ENCODE data around the gene ZNF516.

Gene ZNF516

GRCh38 chr18:76396792-76397191 is 98.2 kb downstream of the ZNF516 start (continued):
- TF ChIP-seq PRDM10 (tag by site-specific recombination; IDR thresholded peaks at IDR 0.05) = no peak

DNA sequence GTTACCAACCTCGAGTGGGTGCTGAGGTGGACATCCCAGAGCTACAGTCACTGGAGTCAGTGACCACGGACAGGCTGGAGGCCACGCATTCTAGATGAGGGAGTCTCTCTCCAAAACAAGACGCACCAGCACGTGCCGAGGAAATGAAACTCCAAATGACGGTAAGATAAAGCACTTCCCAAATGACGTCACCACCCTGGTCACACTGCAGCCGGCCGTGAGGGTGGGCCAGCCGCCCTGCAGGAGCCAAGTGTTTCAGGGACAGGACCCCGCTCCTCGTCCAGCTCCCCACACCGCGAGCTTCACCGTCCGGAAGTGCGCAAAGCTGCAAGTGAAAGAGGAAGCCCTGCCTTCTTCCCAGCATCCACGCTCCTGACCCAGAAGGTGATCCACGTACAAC is 99.4 kb downstream of the ZNF516 start:
- Histone ChIP-seq H3K4me3 (ENCODE audit: low read depth, low read length) (no peak overlapping the region), H3K36me3 (ENCODE audit: control insufficient read depth in 2 of 2, insufficient read depth in 1 of 2, low read length in 2 of 2) (no peaks in the 10 kb centered on the region), H3K27ac (ENCODE audit: extremely low read depth, low read depth, low read length) (no peak overlapping the region), H3K4me1 (ENCODE audit: control insufficient read depth, insufficient read depth, low read length) (peaks cover 4% of the 10 kb centered on the region; the same call in 1 of the 2 replicates), H3K9me3 (ENCODE audit: control insufficient read depth, insufficient read depth, low read depth, low read length) (no peaks in the 10 kb centered on the region)
- ChIA-PET CTCF (no interaction called here), POLR2A (no interaction called here)
- TF ChIP-seq ZNF629 (tag by site-specific recombination; IDR thresholded peaks at IDR 0.05) (no peak), ZSCAN23 (tag by site-specific recombination; IDR thresholded peaks at IDR 0.05) (no peak), ZNF391 (tag by site-specific recombination; IDR thresholded peaks at IDR 0.05; ENCODE audit: borderline replicate concordance, low read depth) (no peak), ZNF274 (IDR thresholded peaks at IDR 0.05; ENCODE audit: low read length) (no peak), ZNF274 (tag by site-specific recombination; IDR thresholded peaks at IDR 0.05; ENCODE audit: borderline replicate concordance) (no peak), ZNF544 (tag by site-specific recombination; IDR thresholded peaks at IDR 0.05) (no peak), ZNF16 (tag by site-specific recombination; IDR thresholded peaks at IDR 0.05; ENCODE audit: low read depth) (no peak), ZNF548 (tag by site-specific recombination; IDR thresholded peaks at IDR 0.05) (no peak), ZNF146 (tag by site-specific recombination; IDR thresholded peaks at IDR 0.05) (no peak), GLIS2 (tag by site-specific recombination; IDR thresholded peaks at IDR 0.05) (no peak)
- TF ChIP-seq, protein P1, sequence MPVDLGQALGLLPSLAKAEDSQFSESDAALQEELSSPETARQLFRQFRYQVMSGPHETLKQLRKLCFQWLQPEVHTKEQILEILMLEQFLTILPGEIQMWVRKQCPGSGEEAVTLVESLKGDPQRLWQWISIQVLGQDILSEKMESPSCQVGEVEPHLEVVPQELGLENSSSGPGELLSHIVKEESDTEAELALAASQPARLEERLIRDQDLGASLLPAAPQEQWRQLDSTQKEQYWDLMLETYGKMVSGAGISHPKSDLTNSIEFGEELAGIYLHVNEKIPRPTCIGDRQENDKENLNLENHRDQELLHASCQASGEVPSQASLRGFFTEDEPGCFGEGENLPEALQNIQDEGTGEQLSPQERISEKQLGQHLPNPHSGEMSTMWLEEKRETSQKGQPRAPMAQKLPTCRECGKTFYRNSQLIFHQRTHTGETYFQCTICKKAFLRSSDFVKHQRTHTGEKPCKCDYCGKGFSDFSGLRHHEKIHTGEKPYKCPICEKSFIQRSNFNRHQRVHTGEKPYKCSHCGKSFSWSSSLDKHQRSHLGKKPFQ (tag by site-specific recombination; IDR thresholded peaks at IDR 0.05) = no peak

- H3K4me1 ChIP-seq (ENCODE audit: control insufficient read depth, insufficient read depth, low read length) = peaks cover 4% of the 10 kb centered on the region; the same call in 1 of the 2 replicates
- ChIA-PET CTCF (no interaction called here), POLR2A (no interaction called here)
- H3K4me3 ChIP-seq (ENCODE audit: low read depth, low read length) = no peak overlapping the region
- no peak for TF ChIP-seq ZNF175 (tag by site-specific recombination; IDR thresholded peaks at IDR 0.05)
- TF ChIP-seq ZNF292 (tag by site-specific recombination; IDR thresholded peaks at IDR 0.05; ENCODE audit: borderline replicate concordance, low read depth) = no peak
- TF ChIP-seq ZNF112 (tag by site-specific recombination; IDR thresholded peaks at IDR 0.05) = no peak
- no peak for TF ChIP-seq ZNF366 (tag by site-specific recombination; conservative IDR thresholded peaks at IDR 0.05)
- TF ChIP-seq, protein P2, sequence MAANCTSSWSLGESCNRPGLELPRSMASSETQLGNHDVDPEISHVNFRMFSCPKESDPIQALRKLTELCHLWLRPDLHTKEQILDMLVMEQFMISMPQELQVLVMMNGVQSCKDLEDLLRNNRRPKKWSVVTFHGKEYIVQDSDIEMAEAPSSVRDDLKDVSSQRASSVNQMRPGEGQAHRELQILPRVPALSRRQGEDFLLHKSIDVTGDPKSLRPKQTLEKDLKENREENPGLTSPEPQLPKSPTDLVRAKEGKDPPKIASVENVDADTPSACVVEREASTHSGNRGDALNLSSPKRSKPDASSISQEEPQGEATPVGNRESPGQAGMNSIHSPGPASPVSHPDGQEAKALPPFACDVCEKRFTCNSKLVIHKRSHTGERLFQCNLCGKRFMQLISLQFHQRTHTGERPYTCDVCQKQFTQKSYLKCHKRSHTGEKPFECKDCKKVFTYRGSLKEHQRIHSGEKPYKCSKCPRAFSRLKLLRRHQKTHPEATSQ (tag by site-specific recombination; IDR thresholded peaks at IDR 0.05) = no peak
- TF ChIP-seq ZNF341 (tag by site-specific recombination; IDR thresholded peaks at IDR 0.05; ENCODE audit: low read depth) = no peak
- no peak for TF ChIP-seq PBX3 (CRISPR knock-in tag; IDR thresholded peaks at IDR 0.05)
- H3K9me3 ChIP-seq (ENCODE audit: control insufficient read depth, insufficient read depth, low read depth, low read length) = no peaks in the 10 kb centered on the region
- no peak overlapping the region for H3K27ac ChIP-seq (ENCODE audit: extremely low read depth, low read depth, low read length)
- no peaks in the 10 kb centered on the region for H3K36me3 ChIP-seq (ENCODE audit: control insufficient read depth in 2 of 2, insufficient read depth in 1 of 2, low read length in 2 of 2)
Observed at GRCh38 chr18:76394780-76395476, 100.1 kb downstream of the ZNF516 start.

All from HEK293 (cell line).